ENCODE measurements around the gene STX4. TPM values are rescaled to one million over a fixed set of nuclear protein-coding genes. Genes with fewer than 3 reads are reported as not detected.

Gene STX4
- polyA plus RNA-seq, 1 donor (not counting 4 experiments of a cell fraction or from before 2014, with no cell fraction given): 43.6 TPM

GRCh38 chr16:31063843-31064611, 30.7 kb downstream of the STX4 start:
- DNase-seq (ENCODE audit: low read depth, low spot score): no peak
- H3K27ac ChIP-seq (ENCODE audit: control insufficient read depth, insufficient read depth, low read length): peak overlapping the region; percentile 85
- H3K4me2 ChIP-seq (ENCODE audit: control insufficient read depth, extremely low read depth, insufficient read depth, low read depth, low read length): peak overlapping the region; percentile 79
- no peaks in the 10 kb centered on the region for H3K9me1 ChIP-seq (ENCODE audit: control insufficient read depth, extremely low read depth, insufficient read depth, low read length)
- H3K9me3 ChIP-seq (ENCODE audit: control insufficient read depth, low read depth, low read length): no peaks in the 10 kb centered on the region
- peak overlapping the region; percentile 72 for H3K9ac ChIP-seq (ENCODE audit: control insufficient read depth, extremely low read depth, insufficient read depth, low read length)
- TF ChIP-seq, protein P1, sequence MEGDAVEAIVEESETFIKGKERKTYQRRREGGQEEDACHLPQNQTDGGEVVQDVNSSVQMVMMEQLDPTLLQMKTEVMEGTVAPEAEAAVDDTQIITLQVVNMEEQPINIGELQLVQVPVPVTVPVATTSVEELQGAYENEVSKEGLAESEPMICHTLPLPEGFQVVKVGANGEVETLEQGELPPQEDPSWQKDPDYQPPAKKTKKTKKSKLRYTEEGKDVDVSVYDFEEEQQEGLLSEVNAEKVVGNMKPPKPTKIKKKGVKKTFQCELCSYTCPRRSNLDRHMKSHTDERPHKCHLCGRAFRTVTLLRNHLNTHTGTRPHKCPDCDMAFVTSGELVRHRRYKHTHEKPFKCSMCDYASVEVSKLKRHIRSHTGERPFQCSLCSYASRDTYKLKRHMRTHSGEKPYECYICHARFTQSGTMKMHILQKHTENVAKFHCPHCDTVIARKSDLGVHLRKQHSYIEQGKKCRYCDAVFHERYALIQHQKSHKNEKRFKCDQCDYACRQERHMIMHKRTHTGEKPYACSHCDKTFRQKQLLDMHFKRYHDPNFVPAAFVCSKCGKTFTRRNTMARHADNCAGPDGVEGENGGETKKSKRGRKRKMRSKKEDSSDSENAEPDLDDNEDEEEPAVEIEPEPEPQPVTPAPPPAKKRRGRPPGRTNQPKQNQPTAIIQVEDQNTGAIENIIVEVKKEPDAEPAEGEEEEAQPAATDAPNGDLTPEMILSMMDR (optimal IDR thresholded peaks at IDR 0.05 in 1 of 3, IDR thresholded peaks at IDR 0.05 in 1 of 3, conservative IDR thresholded peaks at IDR 0.05 in 1 of 3; ENCODE audit: extremely low read depth in 1 of 3, insufficient read depth in 2 of 3, low read length in 3 of 3): no peak
- no peak for TF ChIP-seq EZH2 (IDR thresholded peaks at IDR 0.05; ENCODE audit: low read length)
- H3K4me3 ChIP-seq (ENCODE audit: control insufficient read depth in 2 of 3, extremely low read depth in 1 of 3, insufficient read depth in 2 of 3, low read depth in 1 of 3, low read length in 3 of 3): peak overlapping the region in 1 of 3 experiments; percentile 48
- H2AFZ ChIP-seq (ENCODE audit: control insufficient read depth, low read length): no peak overlapping the region
- H3K27me3 ChIP-seq (ENCODE audit: control insufficient read depth, extremely low read depth, insufficient read depth, low read length): no peaks in the 10 kb centered on the region
- no peak for FAIRE-seq
- peaks cover 60% of the 10 kb centered on the region for H3K79me2 ChIP-seq (ENCODE audit: control insufficient read depth, insufficient read depth, low read length)
- dilution Hi-C loops (cut with MboI; ENCODE audit: extremely low pct_ligation_motif_present, low sequenced_read_pairs): no loop called here
- H3K4me1 ChIP-seq (ENCODE audit: control insufficient read depth, extremely low read depth, insufficient read depth, low read length): peaks cover 13% of the 10 kb centered on the region
- H3K36me3 ChIP-seq (ENCODE audit: control insufficient read depth in 2 of 2, extremely low read depth in 1 of 2, insufficient read depth in 2 of 2, low read length in 2 of 2): peaks cover 10 to 17% of the 10 kb centered on the region in 2 experiments
- no peaks in the 10 kb centered on the region for H4K20me1 ChIP-seq (ENCODE audit: control insufficient read depth, extremely low read depth, insufficient read depth, low read length)

DNA sequence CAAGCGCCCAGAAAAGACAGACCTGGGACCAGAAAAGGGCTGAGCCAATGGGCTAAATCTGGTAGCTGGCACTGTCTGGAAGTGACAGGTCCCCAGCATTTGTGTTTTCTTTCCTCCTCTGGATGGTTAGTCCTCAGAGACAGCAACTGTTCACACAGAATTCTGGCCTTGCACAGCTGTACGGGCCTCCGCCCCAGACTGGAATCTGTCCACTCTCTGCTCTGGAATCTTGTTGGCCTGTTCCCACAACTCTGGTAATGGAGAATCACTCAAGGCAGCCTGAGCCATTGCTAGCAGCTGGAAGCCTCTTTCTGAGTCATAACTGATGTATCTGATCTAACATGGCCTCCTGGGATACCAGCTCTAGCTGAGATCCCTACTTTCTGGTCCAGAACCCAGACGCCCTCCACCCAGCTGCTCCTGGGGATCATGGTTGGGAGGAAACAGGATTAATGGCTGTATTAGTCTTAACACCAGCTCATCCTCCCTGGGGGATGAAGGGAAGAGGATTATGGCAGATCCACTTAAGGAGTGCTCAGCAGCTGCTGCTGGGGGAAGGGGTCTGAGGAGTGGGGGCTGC, 31.6 kb downstream of the STX4 start:
- H3K27ac ChIP-seq (ENCODE audit: control insufficient read depth, insufficient read depth, low read length): peak overlapping the region; percentile 85
- no peaks in the 10 kb centered on the region for H3K9me1 ChIP-seq (ENCODE audit: control insufficient read depth, extremely low read depth, insufficient read depth, low read length)
- no peak for TF ChIP-seq EZH2 (IDR thresholded peaks at IDR 0.05; ENCODE audit: low read length)
- TF ChIP-seq, protein P1 (optimal IDR thresholded peaks at IDR 0.05 in 1 of 3, IDR thresholded peaks at IDR 0.05 in 1 of 3, conservative IDR thresholded peaks at IDR 0.05 in 1 of 3; ENCODE audit: extremely low read depth in 1 of 3, insufficient read depth in 2 of 3, low read length in 3 of 3): no peak
- H3K4me3 ChIP-seq (ENCODE audit: control insufficient read depth in 2 of 3, extremely low read depth in 1 of 3, insufficient read depth in 2 of 3, low read depth in 1 of 3, low read length in 3 of 3): peak overlapping the region in 2 of 3 experiments; percentile 36 to 48
- peak overlapping the region; percentile 79 for H3K4me2 ChIP-seq (ENCODE audit: control insufficient read depth, extremely low read depth, insufficient read depth, low read depth, low read length)
- no peaks in the 10 kb centered on the region for H3K27me3 ChIP-seq (ENCODE audit: control insufficient read depth, extremely low read depth, insufficient read depth, low read length)
- peaks cover 64% of the 10 kb centered on the region for H3K79me2 ChIP-seq (ENCODE audit: control insufficient read depth, insufficient read depth, low read length)
- dilution Hi-C loops (cut with MboI; ENCODE audit: extremely low pct_ligation_motif_present, low sequenced_read_pairs): no loop called here
- H3K36me3 ChIP-seq (ENCODE audit: control insufficient read depth in 2 of 2, extremely low read depth in 1 of 2, insufficient read depth in 2 of 2, low read length in 2 of 2): peaks cover 10 to 17% of the 10 kb centered on the region in 2 experiments
- FAIRE-seq: peak; percentile 99
- no peaks in the 10 kb centered on the region for H3K9me3 ChIP-seq (ENCODE audit: control insufficient read depth, low read depth, low read length)
- peak overlapping the region; percentile 77 for H2AFZ ChIP-seq (ENCODE audit: control insufficient read depth, low read length)
- H3K4me1 ChIP-seq (ENCODE audit: control insufficient read depth, extremely low read depth, insufficient read depth, low read length): peaks cover 13% of the 10 kb centered on the region
- no peaks in the 10 kb centered on the region for H4K20me1 ChIP-seq (ENCODE audit: control insufficient read depth, extremely low read depth, insufficient read depth, low read length)
- H3K9ac ChIP-seq (ENCODE audit: control insufficient read depth, extremely low read depth, insufficient read depth, low read length): peak overlapping the region; percentile 72
- DNase-seq (ENCODE audit: low read depth, low spot score): peak; percentile 53
